GM21360 (cell line): ENCODE data around the gene PPP1R1C.
A peak's percentile ranks its signal among the peaks of the same experiment; 100 is the strongest.
"Not testable (repeated sequence)": the region's sequence is repeated elsewhere in the genome, so short reads cannot be mapped to it uniquely, and the experiment has no call there.

Experiments used
- ATAC-seq: cut with Tn5 transposase; IDR thresholded peaks from one replicate; pipeline ENCODE4 v1.9.1; 2021; ENCODE audit warnings: mild to moderate bottlenecking, moderate library complexity; ENCODE audit not compliant: unreplicated experiment

The PPP1R1C gene

GRCh38 chr2:181985632-181986205, at the start of gene PPP1R1C:
Gene PPP1R1C (plus strand): TSS chr2:181985853. CDS start chr2:181986111, 258 bp downstream.
- ATAC-seq = no peak

DNA sequence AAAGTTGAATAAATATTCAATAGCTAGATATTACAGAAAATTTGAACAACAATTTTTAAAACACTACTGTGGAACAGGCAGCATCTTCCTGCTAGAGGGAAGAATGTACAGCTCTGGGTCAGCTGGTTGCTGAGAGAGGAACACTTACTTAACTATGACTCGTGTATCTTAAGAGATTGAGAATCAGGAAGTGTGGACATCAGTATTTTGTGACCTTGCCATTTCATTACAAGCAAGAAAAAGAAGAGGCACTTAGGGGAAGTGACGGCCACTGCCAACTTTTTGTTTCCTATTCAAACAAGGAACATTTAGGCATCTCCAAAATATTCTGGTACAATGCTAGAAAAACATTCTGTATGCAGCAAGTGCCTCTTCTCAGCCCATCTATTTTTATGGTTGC, 48.2 kb upstream of the PPP1R1C start:
- ATAC-seq = no peak

DNA sequence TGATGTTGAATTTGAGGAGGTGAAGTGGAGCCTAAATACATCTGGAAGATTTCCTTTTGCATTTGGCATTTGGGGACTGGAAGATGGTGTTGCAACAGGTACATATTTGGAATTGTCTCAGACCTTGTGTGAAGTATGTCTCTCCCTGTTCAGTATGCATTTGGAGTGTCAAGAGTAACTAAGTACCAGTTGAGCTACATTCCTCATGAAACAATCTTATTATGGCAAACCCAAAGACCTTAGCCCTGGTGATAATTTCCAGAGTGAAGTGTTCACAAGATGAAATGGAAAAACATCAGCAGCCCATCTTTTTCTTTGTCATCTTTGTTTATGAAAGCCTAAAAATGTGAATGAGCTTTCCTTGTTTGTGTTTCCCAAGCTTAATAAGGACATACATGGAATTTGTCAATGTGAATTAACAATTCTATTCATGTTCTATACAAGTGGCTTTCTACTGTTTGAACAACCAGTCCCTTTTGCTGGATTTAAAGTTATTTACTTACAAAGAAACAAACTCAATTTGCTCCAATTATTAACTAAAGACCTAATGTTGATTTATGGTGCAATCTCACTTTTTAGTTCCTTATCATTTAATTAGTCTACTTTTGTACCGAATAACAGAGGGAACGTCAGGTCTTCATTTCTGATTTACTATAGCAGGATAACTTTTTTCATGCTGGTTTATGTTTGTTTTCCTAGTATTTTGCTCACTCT, 42.1 kb upstream of the PPP1R1C start:
- ATAC-seq = no peak

- no peak for ATAC-seq
Measured at GRCh38 chr2:181944164-181944913, 41.3 kb upstream of the PPP1R1C start.

DNA sequence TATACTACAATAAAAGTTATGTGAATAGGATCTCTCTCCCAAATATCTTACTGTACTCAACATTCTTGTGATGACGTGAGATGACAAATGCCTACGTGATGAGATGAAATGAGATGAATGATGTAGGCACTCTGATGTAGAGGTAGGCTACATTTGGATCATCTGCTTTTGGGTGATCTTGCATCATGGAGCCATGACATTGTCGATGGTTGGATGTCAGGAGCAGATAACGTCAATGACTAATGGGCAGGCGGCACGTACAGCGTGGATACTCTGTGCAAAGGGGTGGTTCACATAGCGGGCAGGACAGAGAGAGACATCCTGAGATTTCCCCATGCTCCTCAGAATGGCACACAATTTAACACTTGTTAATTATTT, 40.8 kb upstream of the PPP1R1C start:
- no peak for ATAC-seq

- no peak for ATAC-seq
Measured at GRCh38 chr2:181946444-181947127, 39.1 kb upstream of the PPP1R1C start.

DNA sequence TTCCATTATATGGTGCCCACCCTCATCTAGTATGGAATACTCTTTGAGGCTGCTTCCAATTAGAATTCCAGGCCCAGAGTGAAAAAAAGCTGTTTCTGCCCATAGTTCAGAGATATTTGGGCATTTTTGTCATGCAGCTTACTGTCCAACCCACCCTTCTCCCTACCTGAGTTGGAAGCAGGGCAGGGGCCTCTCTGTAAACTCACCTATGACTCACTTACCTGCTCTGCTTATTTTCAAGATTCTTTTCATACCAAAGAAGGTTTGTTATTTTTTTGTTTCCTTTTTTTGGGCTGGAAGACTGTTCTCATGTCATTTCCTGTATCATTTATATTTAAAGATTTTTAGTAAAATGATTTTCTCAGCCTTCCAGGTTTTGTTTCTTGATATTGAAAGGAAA, 38.4 kb upstream of the PPP1R1C start:
- ATAC-seq = no peak

GRCh38 chr2:181948227-181948626, 37.4 kb upstream of the PPP1R1C start:
- ATAC-seq = no peak

DNA sequence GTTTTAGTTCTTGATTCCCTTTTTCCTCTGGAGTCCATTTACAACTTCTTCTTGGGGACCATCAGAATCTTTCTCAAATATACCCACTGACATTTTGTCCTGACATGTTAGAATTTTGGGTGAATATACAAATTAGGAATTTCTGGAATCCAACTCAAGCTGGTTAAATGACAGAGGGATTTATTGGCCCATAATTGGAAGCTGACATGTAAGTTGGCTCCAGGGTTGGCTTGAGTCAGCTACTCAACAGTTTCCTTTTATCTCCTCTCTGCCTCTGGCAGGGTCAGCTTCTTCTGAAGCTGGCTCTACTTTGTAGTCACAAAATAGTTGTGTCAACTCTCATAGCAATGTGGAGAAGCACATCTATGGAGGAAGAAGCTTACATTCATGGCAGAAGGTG, 36.6 kb upstream of the PPP1R1C start:
- ATAC-seq = no peak

- ATAC-seq = no peak
Measured at GRCh38 chr2:181952404-181953226, 33.0 kb upstream of the PPP1R1C start.

DNA sequence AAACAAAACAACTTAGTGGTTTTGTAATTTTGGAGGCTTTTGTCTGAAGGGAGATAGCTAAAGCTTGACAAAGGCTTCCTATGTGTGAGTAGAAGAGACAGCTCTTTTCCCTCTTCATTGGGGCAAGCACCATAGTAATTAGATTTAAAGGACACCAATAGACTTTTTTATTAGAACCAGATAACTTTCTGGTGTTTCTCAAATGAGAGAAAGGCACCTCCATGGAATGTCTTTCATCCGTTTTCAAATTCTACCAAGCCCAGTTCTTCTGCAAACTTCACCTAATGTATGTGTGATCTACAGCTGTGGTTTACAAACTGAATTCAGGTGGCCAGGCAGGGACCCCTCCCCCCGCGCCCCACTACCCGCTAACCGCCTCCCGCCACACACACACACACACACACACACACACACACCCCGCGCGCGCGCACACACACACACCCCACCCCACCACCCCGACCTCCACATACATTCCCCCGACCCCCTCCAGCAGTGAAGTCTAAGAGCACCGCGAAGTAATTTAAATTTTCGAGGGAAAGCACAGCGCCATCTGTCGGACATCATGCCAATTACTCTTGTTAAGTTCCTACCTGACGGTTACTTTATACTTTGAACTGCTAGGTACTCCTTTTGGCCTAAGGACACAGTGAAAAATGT, 31.6 kb upstream of the PPP1R1C start:
- peak; percentile 81 for ATAC-seq

- peak; percentile 20 for ATAC-seq
Measured at GRCh38 chr2:181954538-181954883, 31.1 kb upstream of the PPP1R1C start.

DNA sequence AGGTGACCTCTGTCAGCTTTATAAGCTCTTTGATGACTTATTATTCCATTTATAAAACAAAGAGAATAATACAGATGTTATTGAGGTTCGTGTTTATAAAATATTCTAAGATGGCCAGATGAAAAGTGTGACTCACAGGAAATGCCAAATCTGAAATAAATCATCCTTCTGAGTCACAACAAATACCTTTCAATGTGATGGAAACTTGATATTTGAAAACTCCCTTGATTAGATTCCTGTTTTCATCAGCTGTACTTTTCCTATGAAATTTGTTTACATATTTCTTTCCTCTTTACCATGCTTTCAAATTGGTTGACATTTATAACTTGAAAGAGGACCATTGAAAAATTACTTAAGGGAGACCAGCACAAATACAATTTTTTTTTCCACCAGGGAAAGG, 30.6 kb upstream of the PPP1R1C start:
- no peak for ATAC-seq

DNA sequence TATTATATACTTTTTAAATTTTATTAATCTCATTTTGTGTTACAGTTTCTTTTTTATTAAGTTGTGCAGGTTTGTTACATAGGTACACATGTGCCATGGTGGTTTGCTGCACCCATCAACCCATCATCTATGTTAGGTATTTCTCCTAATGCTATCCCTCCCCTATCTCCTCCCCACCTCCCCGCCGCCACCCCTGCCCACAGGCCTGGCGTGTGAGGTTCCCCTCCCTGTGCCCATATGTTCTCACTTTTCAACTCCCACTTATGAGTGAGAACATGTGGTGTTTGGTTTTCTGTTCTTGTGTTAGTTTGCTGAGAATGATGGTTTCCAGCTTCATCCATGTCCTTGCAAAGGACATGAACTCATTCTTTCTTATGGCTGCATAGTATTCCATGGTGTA, 29.8 kb upstream of the PPP1R1C start:
- ATAC-seq = not testable (repeated sequence)

- ATAC-seq = no peak
Measured at GRCh38 chr2:181957668-181958067, 28.0 kb upstream of the PPP1R1C start.

DNA sequence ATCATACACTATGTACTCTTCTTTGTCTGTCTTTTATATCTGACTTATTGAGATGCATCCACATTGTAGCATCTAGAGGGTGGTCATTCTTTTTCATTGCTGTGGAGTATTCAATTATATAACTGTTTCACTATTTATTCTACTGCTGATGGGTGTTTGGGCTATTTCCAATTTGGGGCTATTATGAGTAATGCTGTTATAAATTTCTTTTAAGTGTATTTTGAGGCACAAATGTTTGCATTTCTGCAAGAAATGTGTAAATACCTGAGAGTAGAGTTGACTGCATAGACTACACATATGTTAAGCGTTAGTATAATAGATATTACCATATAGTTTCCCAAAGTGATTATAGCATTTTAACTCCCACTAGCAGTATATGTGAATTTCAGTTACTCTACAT, 26.9 kb upstream of the PPP1R1C start:
- no peak for ATAC-seq

DNA sequence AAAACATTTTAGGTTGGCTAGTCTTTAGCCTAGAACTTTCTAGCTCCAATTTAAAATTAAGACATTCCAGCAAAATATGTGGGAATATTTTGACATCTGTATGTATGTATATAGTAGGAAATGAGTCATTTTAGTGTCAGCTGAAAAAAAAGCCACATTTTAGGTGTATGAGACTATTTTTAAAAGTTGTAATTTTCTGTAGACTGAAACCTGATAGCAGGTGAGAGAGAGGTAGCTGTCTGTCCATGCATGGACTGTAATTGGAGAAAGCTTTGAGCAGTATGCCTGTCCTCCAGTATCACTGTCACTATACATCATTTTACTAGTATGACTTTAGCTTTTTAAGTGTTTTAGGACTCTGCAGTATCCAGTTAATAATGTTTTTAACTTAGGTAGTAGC, 26.1 kb upstream of the PPP1R1C start:
- ATAC-seq = no peak

DNA sequence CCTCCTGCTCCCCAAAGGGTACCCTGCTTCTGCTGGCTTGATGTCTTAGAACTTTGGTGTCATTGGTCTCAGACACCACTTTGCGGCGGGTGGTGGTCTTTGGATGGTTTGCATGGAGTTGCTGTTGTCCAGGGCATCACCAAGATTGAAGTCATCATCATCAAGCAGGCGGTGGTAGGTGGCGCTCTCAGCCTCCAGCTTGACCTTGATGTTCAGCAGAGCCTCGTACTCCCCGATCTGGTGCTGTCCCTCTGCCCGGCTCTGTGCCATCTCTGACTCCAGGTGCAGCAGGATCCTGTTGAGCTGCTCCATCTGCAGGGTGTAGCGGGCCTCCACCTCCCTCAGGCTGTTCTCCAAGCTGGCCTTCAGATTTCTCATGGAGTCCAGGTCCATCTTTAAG, 24.5 kb upstream of the PPP1R1C start:
- ATAC-seq = not testable (repeated sequence)

- no peak for ATAC-seq
Measured at GRCh38 chr2:181962142-181962541, 23.5 kb upstream of the PPP1R1C start.

- no peak for ATAC-seq
Measured at GRCh38 chr2:181970160-181970794, 15.4 kb upstream of the PPP1R1C start.
